K562 (cell line): ENCODE measurements around the gene TRABD2B. TPM values are rescaled to one million over a fixed set of nuclear protein-coding genes. Genes with fewer than 3 reads are reported as not detected.

ENCODE experiments used
- ATAC-seq: fragments of 200-7000 bp; cut with Tn5 transposase; 3 replicates; pipeline ENCODE4 v1.9.1; 2020; ENCODE audit warnings: moderate library complexity
- BruUV-seq: library from RNA; stranded (reverse); fragments of 400-500 nt; replicated peaks from 2 replicates; lab custom pipeline; 2021; lab: Mats Ljungman, UMichigan
- CTCF ChIA-PET: fragments of 300-600 bp; formaldehyde crosslinking; extraction: SDS; loops from one replicate; lab custom pipeline; 2021; ENCODE audit warnings: low intra/inter-chr PET ratio; lab: Yijun Ruan, JAX
- POLR2A ChIA-PET: fragments of 300-600, 350-650 bp; sonication (Branson Sonifier 250); formaldehyde crosslinking; extraction: SDS; loops from one replicate; lab custom pipeline; 2021; ENCODE audit warnings: antibody characterized with exemption, inconsistent platforms; lab: Yijun Ruan, JAX
- DNase-seq, 4 experiments: peaks; one replicate each; pipeline versions ENCODE4 v3.0.0 to v3.0.0-alpha.2; 2011 to 2018; ENCODE audit warnings: low spot score in 3 of 4, mixed read lengths in 3 of 4; ENCODE audit errors: extremely low read depth in 1 of 4
- FAIRE-seq: peaks from 2 replicates; lab custom pipeline; 2011; peaks lifted over from hg19 to GRCh38; lab: Jason Lieb, UNC
- H2AFZ ChIP-seq: 2 replicates; pipeline ENCODE4 v1.6.0; 2011; ENCODE audit warnings: low read depth, low read length, control low read depth, inconsistent platforms
- H3K27ac ChIP-seq: fragments of 200-600 bp; 3 replicates; pipeline ENCODE4 v1.8.0; 2011; ENCODE audit warnings: low read depth, mild to moderate bottlenecking, control low read depth, inconsistent platforms, low read length, moderate library complexity, mixed read lengths; ENCODE audit errors: extremely low read depth
- H3K27me3 ChIP-seq, 2 experiments: fragments of 300-600 bp in 1 of 2; 2 replicates in 1 of 2; 3 replicates in 1 of 2; pipeline versions ENCODE4 v1.6.0 to v1.8.0; 2011; ENCODE audit warnings: inconsistent platforms in 2 of 2, low read length in 2 of 2, mild to moderate bottlenecking in 1 of 2, mixed read lengths in 1 of 2, moderate library complexity in 1 of 2; ENCODE audit not compliant: control insufficient read depth in 2 of 2, insufficient read depth in 2 of 2
- H3K36me3 ChIP-seq: fragments of 300-600 bp; 3 replicates; pipeline ENCODE4 v1.8.0; 2011; ENCODE audit warnings: mild to moderate bottlenecking, low read length, inconsistent platforms; ENCODE audit not compliant: control insufficient read depth, insufficient read depth
- H3K4me1 ChIP-seq, 2 experiments: fragments of 200-600 bp in 1 of 2; replicated peaks in 1 of 2; 2 replicates in 1 of 2; 3 replicates in 1 of 2; pipeline versions ENCODE4 v1.5.1 to v1.8.0; 2011; ENCODE audit warnings: inconsistent platforms in 2 of 2, low read length in 2 of 2, mild to moderate bottlenecking in 1 of 2, mixed read lengths in 1 of 2, moderate library complexity in 1 of 2; ENCODE audit not compliant: control insufficient read depth in 2 of 2, insufficient read depth in 2 of 2
- H3K4me2 ChIP-seq: 2 replicates; pipeline ENCODE4 v1.6.1; 2011; ENCODE audit warnings: low read length, control low read depth, inconsistent platforms, mixed read lengths; ENCODE audit not compliant: insufficient read depth
- H3K4me3 ChIP-seq: fragments of 200-600 bp; sonication (generic), shearing (Covaris generic); 2 replicates; pipeline ENCODE4 v1.5.1; 2016; ENCODE audit warnings: control low read depth, inconsistent platforms
- H3K79me2 ChIP-seq: fragments of 200-600 bp; 3 replicates; pipeline ENCODE4 v1.8.0; 2011; ENCODE audit warnings: low read length, inconsistent platforms; ENCODE audit not compliant: control insufficient read depth, insufficient read depth
- H3K9ac ChIP-seq, 2 experiments: 2 replicates each; pipeline versions ENCODE4 v1.6.0 to v1.6.1; 2011; ENCODE audit warnings: low read depth in 2 of 2, low read length in 2 of 2, control low read depth in 1 of 2, inconsistent platforms in 1 of 2, mild to moderate bottlenecking in 1 of 2, mixed read lengths in 1 of 2; ENCODE audit not compliant: insufficient read depth in 1 of 2
- H3K9me1 ChIP-seq: one replicate; pipeline ENCODE4 v1.6.0; 2011; ENCODE audit warnings: inconsistent platforms, mild to moderate bottlenecking, low read length, moderate library complexity; ENCODE audit not compliant: control insufficient read depth, insufficient read depth
- H3K9me3 ChIP-seq: replicated peaks from 2 replicates; pipeline ENCODE4 v1.5.1; 2011; ENCODE audit warnings: low read depth, low read length, inconsistent platforms; ENCODE audit not compliant: control insufficient read depth, insufficient read depth
- H4K20me1 ChIP-seq: replicated peaks from 2 replicates; pipeline ENCODE4 v1.6.1; 2011; ENCODE audit warnings: low read length, inconsistent platforms, mixed read lengths; ENCODE audit not compliant: control insufficient read depth, insufficient read depth
- ATF2 ChIP-seq: sonication (generic); formaldehyde crosslinking; IDR thresholded peaks from 2 replicates; pipeline ENCODE4 v1.8.1; 2022; ENCODE audit warnings: missing genetic modification reagents
- CEBPB ChIP-seq: fragments of 450-650 bp; IDR thresholded peaks from 2 replicates; pipeline ENCODE4 v1.6.1; 2016; ENCODE audit warnings: missing genetic modification characterization, missing compliant biosample characterization
- CHAMP1 ChIP-seq: fragments of 450-650 bp; IDR thresholded peaks from 2 replicates; pipeline ENCODE4 v1.6.1; 2016; ENCODE audit warnings: mild to moderate bottlenecking
- FIP1L1 ChIP-seq: fragments of 200-400 bp; formaldehyde crosslinking; IDR thresholded peaks from 2 replicates; pipeline ENCODE4 v1.6.1; 2018; ENCODE audit warnings: mild to moderate bottlenecking, low read depth, low read length; ENCODE audit not compliant: poor library complexity, severe bottlenecking
- MIER1 ChIP-seq: fragments of 450-650 bp; IDR thresholded peaks from 2 replicates; pipeline ENCODE4 v1.6.1; 2016; ENCODE audit warnings: antibody characterized with exemption, mild to moderate bottlenecking, low read depth
- PATZ1 ChIP-seq: fragments of 250-450 bp; sonication (Bioruptor Pico); IDR thresholded peaks from 2 replicates; pipeline ENCODE4 v1.5.0; 2020; ENCODE audit warnings: mild to moderate bottlenecking, borderline replicate concordance
- PRDM10 ChIP-seq: fragments of 450-650 bp; IDR thresholded peaks from 2 replicates; pipeline ENCODE4 v1.6.1; 2018; ENCODE audit not compliant: partially characterized antibody
- RBM39 ChIP-seq: fragments of 200-400 bp; formaldehyde crosslinking; optimal IDR thresholded peaks from 2 replicates; pipeline ENCODE3; 2018; ENCODE audit warnings: low read depth, low read length
- SMAD3 ChIP-seq: fragments of 450-650 bp; formaldehyde crosslinking; conservative IDR thresholded peaks from 2 replicates; pipeline ENCODE4 v1.4.0; 2020; ENCODE audit warnings: mild to moderate bottlenecking
- WGBS: fragments of 100-300 bp; shearing (Covaris generic); methylation state at CpG from one replicate; pipeline ENCODE4 v1.1.6; 2016; ENCODE audit warnings: low coverage, mixed read lengths; ENCODE audit not compliant: insufficient coverage; ENCODE audit errors: missing lambda C conversion rate; 5-methylcytosine and 5-hydroxymethylcytosine counted together
- in situ Hi-C: fragments of 300-500 bp; cut with MboI; formaldehyde crosslinking; loops from 4 replicates; pipeline ENCODE4 v1.15.0; 2018; ENCODE audit warnings: inconsistent platforms, mixed read lengths
- intact Hi-C: fragments of 100-400 bp; cut with micrococcal nuclease; formaldehyde crosslinking; loops from 2 replicates; pipeline ENCODE4 v1.14.2; 2022
- polyA plus RNA-seq, 8 experiments: library from polyadenylated mRNA; depleted of rRNA in 4 of 8; stranded (reverse) in 5 of 8; unstranded in 3 of 8; fragments of >200 nt; fragmentation: Nextera tagmentation in 2 of 8; fragmentation: Illumina TruSeq in 1 of 8; extraction: Ambion mirVana in 2 of 8; extraction: Trizol in 1 of 8; gene quantifications; 2 replicates each; pipeline versions ENCODE4 v1.2.1 to v1.2.3, GENCODE V29; 2011 to 2014; ENCODE audit warnings: inconsistent platforms in 1 of 8, missing spikeins in 1 of 8
- total RNA-seq, 7 experiments: library from RNA; depleted of rRNA in 6 of 7; stranded (reverse); fragments of >200 nt in 6 of 7; fragmentation: Illumina TruSeq in 2 of 7; extraction: Trizol in 2 of 7; gene quantifications; 2 replicates each; pipeline versions ENCODE4 v1.2.1 to v1.2.3, GENCODE V29; 2011 to 2021; ENCODE audit warnings: low replicate concordance in 1 of 7

The TRABD2B gene
- total and polyA plus RNA-seq, 9 of the 15 experiments (the other 6 are each of a cell fraction or from before 2014, with no cell fraction given) = not detected

GRCh38 chr1:47927165-47927564, 70.0 kb downstream of the TRABD2B start:
- ATAC-seq = no peak
- H3K4me1 ChIP-seq = peaks cover 0 to 2% of the 10 kb centered on the region in 2 experiments; a peak in 1 of 5 replicates
- no peaks in the 10 kb centered on the region for H3K9me3 ChIP-seq
- CTCF ChIA-PET = no interaction called here
- no peak overlapping the region for H2AFZ ChIP-seq
- no peak for FAIRE-seq
- POLR2A ChIA-PET = no interaction called here
- intact Hi-C loops = no loop called here
- no peak overlapping the region for H3K9ac ChIP-seq
- H3K79me2 ChIP-seq = no peaks in the 10 kb centered on the region
- H3K36me3 ChIP-seq = no peaks in the 10 kb centered on the region
- 4% methylated on average over 6 of the region's 6 CpGs for WGBS
- no peak for DNase-seq
- H3K9me1 ChIP-seq = no peaks in the 10 kb centered on the region
- peaks cover 0 to 12% of the 10 kb centered on the region in 2 experiments; a peak in 1 of 5 replicates for H3K27me3 ChIP-seq
- H3K4me2 ChIP-seq = no peak overlapping the region
- H4K20me1 ChIP-seq = no peaks in the 10 kb centered on the region
- in situ Hi-C loops = no loop called here
- H3K4me3 ChIP-seq = no peak overlapping the region
- BruUV-seq = no TSS peak
- H3K27ac ChIP-seq = no peak overlapping the region
- TF ChIP-seq MIER1 (no peak), PRDM10 (no peak), FIP1L1 (no peak), CEBPB (no peak), RBM39 (no peak), PATZ1 (no peak), ATF2 (no peak), SMAD3 (CRISPR knock-in tag) (no peak), CHAMP1 (no peak)
